Endothelial cell (in vitro differentiated cells): ENCODE data around the gene PTN. TPM values are rescaled to one million over a fixed set of nuclear protein-coding genes. Genes with fewer than 3 reads are reported as not detected.

Experiments
- DNase-seq: peaks from one replicate; pipeline ENCODE4 v3.0.0; 2021; ENCODE audit warnings: low spot score
- H3K27ac Mint-ChIP-seq: one replicate; pipeline ENCODE4 v1.8.0; 2021; ENCODE audit warnings: mixed read lengths, inconsistent platforms; ENCODE audit not compliant: unreplicated experiment
- H3K27me3 Mint-ChIP-seq: one replicate; pipeline ENCODE4 v1.8.0; 2021; ENCODE audit warnings: mild to moderate bottlenecking, moderate library complexity, mixed read lengths, inconsistent platforms; ENCODE audit not compliant: unreplicated experiment
- H3K36me3 Mint-ChIP-seq: one replicate; pipeline ENCODE4 v1.8.0; 2021; ENCODE audit warnings: mild to moderate bottlenecking, low read depth, mixed read lengths, inconsistent platforms; ENCODE audit not compliant: unreplicated experiment
- H3K4me1 Mint-ChIP-seq: one replicate; pipeline ENCODE4 v1.8.0; 2021; ENCODE audit warnings: mild to moderate bottlenecking, mixed read lengths, inconsistent platforms; ENCODE audit not compliant: unreplicated experiment
- H3K4me3 Mint-ChIP-seq: one replicate; pipeline ENCODE4 v1.8.0; 2021; ENCODE audit warnings: mild to moderate bottlenecking, mixed read lengths, inconsistent platforms; ENCODE audit not compliant: unreplicated experiment
- H3K9me3 Mint-ChIP-seq: one replicate; pipeline ENCODE4 v1.8.0; 2021; ENCODE audit warnings: mixed read lengths, inconsistent platforms; ENCODE audit not compliant: unreplicated experiment
- CTCF ChIP-seq: fragments of 200-600 bp; sonication (generic); IDR thresholded peaks from one replicate; pipeline ENCODE4 v1.5.0; 2021; ENCODE audit warnings: antibody characterized with exemption; ENCODE audit not compliant: unreplicated experiment
- total RNA-seq: library from RNA; stranded (reverse); fragmentation: NEBNext Ultra II Directional; extraction: Animal tissue kit (Norgen Biotek cat#: 25700); gene quantifications from one replicate; pipeline ENCODE4 v1.2.1, GENCODE V29; 2021; ENCODE audit not compliant: unreplicated experiment

PTN gene
- total RNA-seq, 1 donor from 2014 or later: 1.7 TPM

DNA sequence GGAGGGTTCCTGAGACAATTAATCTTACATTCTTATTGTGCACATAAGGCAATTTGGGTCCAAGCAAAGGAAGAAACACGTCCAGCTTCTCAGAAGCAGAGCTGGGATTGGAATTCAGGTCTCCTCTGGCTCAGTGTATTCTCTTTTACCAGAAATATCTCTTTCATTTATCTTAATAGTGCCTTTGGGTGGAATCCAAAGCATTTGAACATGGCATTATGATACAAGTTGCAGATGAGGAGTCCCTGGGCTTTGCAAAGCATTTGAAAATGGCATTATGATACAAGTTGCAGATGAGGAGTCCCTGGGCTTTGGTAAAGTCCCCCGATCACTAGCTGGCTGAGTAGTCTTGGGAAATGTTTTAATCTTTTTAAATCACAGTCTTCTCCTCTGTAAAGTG is 30.0 kb upstream of the PTN start:
- no peak for DNase-seq
- H3K27ac Mint-ChIP-seq: no peak overlapping the region

GRCh38 chr7:137371616-137372015 is 28.1 kb upstream of the PTN start:
- DNase-seq: no peak
- Mint-ChIP-seq H3K27ac (no peak overlapping the region), H3K36me3 (no peaks in the 10 kb centered on the region), H3K4me1 (no peaks in the 10 kb centered on the region), H3K27me3 (no peaks in the 10 kb centered on the region), H3K4me3 (no peak overlapping the region), H3K9me3 (no peaks in the 10 kb centered on the region)
- no peak for TF ChIP-seq CTCF

More for the DNA sequence above, 30.0 kb upstream of the PTN start:
- Mint-ChIP-seq H3K9me3 (no peaks in the 10 kb centered on the region), H3K36me3 (no peaks in the 10 kb centered on the region), H3K4me3 (no peak overlapping the region), H3K27me3 (no peaks in the 10 kb centered on the region), H3K4me1 (no peaks in the 10 kb centered on the region)
- no peak for TF ChIP-seq CTCF

GRCh38 chr7:137366995-137367394 is 23.5 kb upstream of the PTN start:
- no peaks in the 10 kb centered on the region for H3K4me1 Mint-ChIP-seq

DNA sequence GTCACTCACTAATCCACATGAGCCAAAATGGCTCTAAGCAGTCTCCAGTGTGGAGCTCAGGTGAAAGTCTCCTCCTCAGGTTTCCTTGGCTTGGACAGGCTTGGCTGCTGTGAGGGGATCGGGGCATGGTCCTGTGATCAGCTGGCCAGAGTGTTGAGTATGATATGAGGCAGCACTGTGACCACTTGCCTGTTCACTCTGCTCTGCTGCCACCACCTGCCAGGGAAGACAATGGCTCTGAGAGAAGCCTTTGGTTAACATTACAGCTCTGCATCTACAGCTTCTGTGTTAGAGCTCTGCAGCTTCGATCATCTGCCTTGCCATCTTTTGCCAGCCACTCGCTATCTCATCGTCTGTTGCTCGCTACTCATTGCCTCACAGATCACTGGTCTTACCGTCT is 20.1 kb upstream of the PTN start:
- no peak for DNase-seq
- no peaks in the 10 kb centered on the region for H3K4me1 Mint-ChIP-seq
- no peak overlapping the region for H3K27ac Mint-ChIP-seq
- H3K36me3 Mint-ChIP-seq: peaks cover 7% of the 10 kb centered on the region
- peaks cover 3% of the 10 kb centered on the region for H3K27me3 Mint-ChIP-seq
- H3K9me3 Mint-ChIP-seq: peaks cover 16% of the 10 kb centered on the region
- TF ChIP-seq CTCF: no peak
- no peak overlapping the region for H3K4me3 Mint-ChIP-seq

More at GRCh38 chr7:137366995-137367394, 23.5 kb upstream of the PTN start:
- Mint-ChIP-seq H3K36me3 (peaks cover 6% of the 10 kb centered on the region), H3K4me3 (no peak overlapping the region), H3K9me3 (peaks cover 10% of the 10 kb centered on the region), H3K27me3 (no peaks in the 10 kb centered on the region), H3K27ac (no peak overlapping the region)
- no peak for TF ChIP-seq CTCF
- no peak for DNase-seq

GRCh38 chr7:137360087-137360679 is 16.6 kb upstream of the PTN start:
- no peak overlapping the region for H3K4me3 Mint-ChIP-seq
- peaks cover 16% of the 10 kb centered on the region for H3K9me3 Mint-ChIP-seq
- no peak overlapping the region for H3K27ac Mint-ChIP-seq
- no peak for DNase-seq
- H3K4me1 Mint-ChIP-seq: no peaks in the 10 kb centered on the region
- H3K36me3 Mint-ChIP-seq: peaks cover 7% of the 10 kb centered on the region
- peaks cover 3% of the 10 kb centered on the region for H3K27me3 Mint-ChIP-seq
- TF ChIP-seq CTCF: no peak
